NB4 (cell line): ENCODE data around the gene ZFP36.

ENCODE experiments used
- DNase-seq: peaks from one replicate; pipeline ENCODE4 v3.0.0; 2010; ENCODE audit warnings: low read depth
- H3K4me3 ChIP-seq: one replicate; pipeline ENCODE4 v1.5.1; 2011; ENCODE audit warnings: mild to moderate bottlenecking, low read depth, low read length, moderate library complexity
- CTCF ChIP-seq: IDR thresholded peaks from one replicate; pipeline ENCODE4 v1.5.1; 2012; ENCODE audit warnings: low read depth, low read length
- MAX ChIP-seq: IDR thresholded peaks from 2 replicates; pipeline ENCODE4 v1.6.1; 2011; ENCODE audit warnings: low read depth, low read length
- MYC ChIP-seq: IDR thresholded peaks from 2 replicates; pipeline ENCODE4 v1.6.1; 2011; ENCODE audit warnings: low read depth, low read length
- POLR2A ChIP-seq: IDR thresholded peaks from 2 replicates; pipeline ENCODE4 v1.6.1; 2011; ENCODE audit warnings: mild to moderate bottlenecking; ENCODE audit not compliant: insufficient read length; ENCODE audit errors: extremely low read depth

The ZFP36 gene

GRCh38 chr19:39424934-39425333 is 18.3 kb downstream of the ZFP36 start:
- no peak overlapping the region for H3K4me3 ChIP-seq
- no peak for DNase-seq
- TF ChIP-seq CTCF, result no peak

GRCh38 chr19:39425744-39426143 is 19.1 kb downstream of the ZFP36 start:
- TF ChIP-seq MAX (no peak), POLR2A (no peak), MYC (no peak), CTCF (no peak)
- DNase-seq, result no peak
- no peak overlapping the region for H3K4me3 ChIP-seq

- no peak for DNase-seq
- H3K4me3 ChIP-seq, result no peak overlapping the region
- TF ChIP-seq POLR2A (no peak), MYC (no peak), MAX (no peak), CTCF (no peak)
These were observed 19.5 kb downstream of the ZFP36 start for GRCh38 chr19:39426170-39426569.

- DNase-seq, result no peak
- TF ChIP-seq POLR2A (no peak), MAX (no peak), MYC (no peak)
- no peak overlapping the region for H3K4me3 ChIP-seq
These were observed 21.1 kb downstream of the ZFP36 start for GRCh38 chr19:39427707-39428106.

GRCh38 chr19:39428283-39429112 is 21.9 kb downstream of the ZFP36 start:
- no peak for TF ChIP-seq POLR2A
- no peak for TF ChIP-seq MYC
- no peak for TF ChIP-seq MAX
- no peak for TF ChIP-seq CTCF
- no peak overlapping the region for H3K4me3 ChIP-seq
- DNase-seq, result no peak

GRCh38 chr19:39430675-39431593 is 24.3 kb downstream of the ZFP36 start:
- TF ChIP-seq POLR2A, result no peak
- TF ChIP-seq MYC, result peak; percentile 93
- TF ChIP-seq MAX, result peak; percentile 94
- no peak for TF ChIP-seq CTCF
- H3K4me3 ChIP-seq, result no peak overlapping the region
- peak; percentile 85 for DNase-seq
